ENCODE data around the gene THRSP. TPM values are rescaled to one million over a fixed set of nuclear protein-coding genes. Genes with fewer than 3 reads are reported as not detected.
A peak's percentile ranks its signal among the peaks of the same experiment; 100 is the strongest.
"Not testable (repeated sequence)": the region's sequence is repeated elsewhere in the genome, so short reads cannot be mapped to it uniquely, and the experiment has no call there.

Gene THRSP
- total and polyA plus RNA-seq, 9 donors: 0.18 to 1.1 (median 0.40) TPM; not detected in 6

DNA sequence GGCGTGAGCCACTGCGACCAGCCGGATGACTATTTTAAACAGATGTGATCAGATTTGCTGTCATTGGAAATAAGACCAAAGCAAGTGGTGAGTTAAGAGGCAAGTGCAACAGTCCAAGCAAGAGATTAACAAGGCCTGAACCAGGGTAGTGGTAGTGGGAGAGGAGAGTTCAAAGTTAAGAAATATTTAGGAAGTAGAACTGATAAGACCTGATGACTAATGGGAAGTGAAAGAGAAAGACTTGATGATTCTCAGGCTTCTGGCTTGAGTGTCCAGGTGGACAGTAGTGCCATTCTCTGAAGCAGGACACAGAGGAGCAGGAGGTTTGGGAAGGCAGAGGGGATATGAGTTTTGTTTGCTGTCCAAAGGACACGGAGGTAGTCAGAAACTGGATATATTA lies 8.8 kb downstream of the THRSP start:
- H3K36me3 ChIP-seq: no peaks in the 10 kb centered on the region
- no peak overlapping the region for H3K4me3 ChIP-seq

DNA sequence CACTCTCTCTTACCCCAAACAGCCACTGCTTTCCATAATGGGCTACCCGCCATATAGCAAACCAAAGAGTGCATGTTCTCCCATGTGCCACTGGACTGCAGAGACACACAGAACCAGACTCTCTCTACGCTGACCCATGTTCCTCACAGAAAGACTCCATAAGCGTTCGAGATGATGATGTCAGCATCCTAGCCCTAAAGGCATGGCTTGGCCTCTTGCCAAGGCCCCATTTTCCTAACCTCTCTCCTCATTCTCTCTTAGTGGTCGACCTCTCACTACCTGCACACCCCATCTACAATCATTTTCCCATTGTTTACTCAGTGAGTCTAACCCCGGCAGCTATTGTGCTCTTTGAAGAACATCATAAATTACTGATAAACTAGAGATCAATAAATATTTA lies 11.1 kb downstream of the THRSP start:
- 82 to 91% (median 87%) methylated on average over 6 of the region's 6 CpGs for WGBS, 3 donors
- no peaks in the 10 kb centered on the region for H3K9me3 ChIP-seq

More for the DNA sequence above, 8.8 kb downstream of the THRSP start:
- H3K27me3 ChIP-seq: no peaks in the 10 kb centered on the region
- H3K9me3 ChIP-seq: no peaks in the 10 kb centered on the region
- intact Hi-C loops (cut with DNase I): no loop called here
- no peak for DNase-seq
- 93 to 94% (median 93%) methylated on average over 4 of the region's 4 CpGs for WGBS, 3 donors
- TF ChIP-seq EP300 (IDR thresholded peaks at IDR 0.05): no peak
- TF ChIP-seq, protein P1, sequence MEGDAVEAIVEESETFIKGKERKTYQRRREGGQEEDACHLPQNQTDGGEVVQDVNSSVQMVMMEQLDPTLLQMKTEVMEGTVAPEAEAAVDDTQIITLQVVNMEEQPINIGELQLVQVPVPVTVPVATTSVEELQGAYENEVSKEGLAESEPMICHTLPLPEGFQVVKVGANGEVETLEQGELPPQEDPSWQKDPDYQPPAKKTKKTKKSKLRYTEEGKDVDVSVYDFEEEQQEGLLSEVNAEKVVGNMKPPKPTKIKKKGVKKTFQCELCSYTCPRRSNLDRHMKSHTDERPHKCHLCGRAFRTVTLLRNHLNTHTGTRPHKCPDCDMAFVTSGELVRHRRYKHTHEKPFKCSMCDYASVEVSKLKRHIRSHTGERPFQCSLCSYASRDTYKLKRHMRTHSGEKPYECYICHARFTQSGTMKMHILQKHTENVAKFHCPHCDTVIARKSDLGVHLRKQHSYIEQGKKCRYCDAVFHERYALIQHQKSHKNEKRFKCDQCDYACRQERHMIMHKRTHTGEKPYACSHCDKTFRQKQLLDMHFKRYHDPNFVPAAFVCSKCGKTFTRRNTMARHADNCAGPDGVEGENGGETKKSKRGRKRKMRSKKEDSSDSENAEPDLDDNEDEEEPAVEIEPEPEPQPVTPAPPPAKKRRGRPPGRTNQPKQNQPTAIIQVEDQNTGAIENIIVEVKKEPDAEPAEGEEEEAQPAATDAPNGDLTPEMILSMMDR (IDR thresholded peaks at IDR 0.05): no peak
- TF ChIP-seq POLR2A (IDR thresholded peaks at IDR 0.05): no peak
- H3K4me1 ChIP-seq (ENCODE audit: insufficient read depth): peaks cover 7% of the 10 kb centered on the region
- H3K27ac ChIP-seq: no peak overlapping the region

DNA sequence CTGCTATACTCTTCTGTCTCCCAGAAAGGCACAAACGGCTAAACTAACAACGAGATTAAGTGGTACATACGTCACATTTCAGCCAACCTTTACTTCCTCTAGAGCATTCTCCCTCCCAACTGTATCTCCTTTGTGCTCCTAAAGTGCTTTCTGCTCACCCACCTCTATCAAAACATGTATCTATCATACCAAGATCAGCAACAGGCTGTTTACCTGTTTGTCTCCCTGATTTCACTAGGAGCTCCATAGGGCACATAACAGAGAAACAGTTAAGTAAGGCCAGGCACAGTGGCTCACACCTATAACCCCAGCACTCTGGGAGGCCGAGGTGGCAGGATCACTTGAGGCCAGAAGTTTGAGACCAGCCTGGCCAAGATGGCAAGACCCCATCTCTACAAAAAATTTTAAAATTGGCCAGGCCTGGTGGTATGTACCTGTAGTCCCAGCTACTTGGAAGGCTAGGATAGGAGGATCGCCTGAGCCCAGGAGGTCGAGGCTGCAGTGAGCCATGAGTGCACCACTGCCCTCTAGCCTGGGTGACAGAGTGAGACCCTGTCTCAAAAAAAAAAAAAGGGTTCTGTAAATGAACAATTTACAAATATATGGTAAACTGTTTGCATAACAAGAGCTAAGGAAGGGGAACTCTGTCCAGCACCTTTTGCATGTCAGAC lies 13.2 kb downstream of the THRSP start:
- DNase-seq: no peak
- TF ChIP-seq, protein P1 (IDR thresholded peaks at IDR 0.05): no peak
- no peak for TF ChIP-seq POLR2A (IDR thresholded peaks at IDR 0.05)
- no peak for TF ChIP-seq EP300 (IDR thresholded peaks at IDR 0.05)
- Histone ChIP-seq H3K36me3 (no peaks in the 10 kb centered on the region), H3K4me3 (no peak overlapping the region), H3K9me3 (no peaks in the 10 kb centered on the region), H3K27ac (no peak overlapping the region), H3K27me3 (no peaks in the 10 kb centered on the region), H3K4me1 (ENCODE audit: insufficient read depth) (peaks cover 19% of the 10 kb centered on the region)
- intact Hi-C loops (cut with DNase I): loop anchor here in 1 of 4 donors (5.0 kb wide), 1 partner anchor 250 kb away; no protein-coding TSS in a partner anchor
- WGBS, 3 donors: 82 to 85% (median 83%) methylated on average over 6 of the region's 6 CpGs

More for the DNA sequence above, 11.1 kb downstream of the THRSP start:
- TF ChIP-seq POLR2A (IDR thresholded peaks at IDR 0.05): no peak
- TF ChIP-seq, protein P1 (IDR thresholded peaks at IDR 0.05): no peak
- intact Hi-C loops (cut with DNase I): loop anchor here in 1 of 4 donors (5.0 kb wide), 1 partner anchor 247 kb away; no protein-coding TSS in a partner anchor
- no peak overlapping the region for H3K4me3 ChIP-seq
- no peaks in the 10 kb centered on the region for H3K36me3 ChIP-seq
- no peaks in the 10 kb centered on the region for H3K27me3 ChIP-seq
- DNase-seq: no peak
- peaks cover 16% of the 10 kb centered on the region for H3K4me1 ChIP-seq (ENCODE audit: insufficient read depth)
- no peak overlapping the region for H3K27ac ChIP-seq

DNA sequence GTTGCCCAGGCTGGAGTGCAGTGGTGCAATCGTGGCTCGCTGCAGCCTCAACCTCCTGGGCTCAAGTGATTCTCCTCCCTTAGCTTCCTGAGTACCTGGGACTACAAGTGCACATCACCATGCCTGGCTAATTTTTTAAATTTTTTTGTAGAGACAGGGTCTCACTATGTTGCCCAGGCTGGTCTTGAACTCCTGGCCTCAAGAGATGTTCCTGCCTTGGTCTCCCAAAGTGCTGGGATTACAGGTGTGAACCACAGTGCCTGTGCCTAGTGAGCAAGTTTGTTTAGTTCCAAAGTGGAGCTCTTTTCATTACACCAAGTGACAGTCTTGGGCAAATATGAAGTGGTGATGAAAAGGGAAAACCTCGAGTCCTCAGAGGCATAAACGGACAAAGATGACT lies 13.9 kb downstream of the THRSP start:
- DNase-seq: not testable (repeated sequence)
- intact Hi-C loops (cut with DNase I): loop anchor here in 1 of 4 donors (5.0 kb wide), 1 partner anchor 250 kb away; no protein-coding TSS in a partner anchor

More for the DNA sequence above, 13.9 kb downstream of the THRSP start:
- not testable (repeated sequence) for H3K27ac ChIP-seq, H3K36me3 ChIP-seq, H3K27me3 ChIP-seq, H3K9me3 ChIP-seq
- WGBS, 3 donors: 67 to 76% (median 74%) methylated on average over 4 of the region's 4 CpGs
- peaks cover 19% of the 10 kb centered on the region for H3K4me1 ChIP-seq (ENCODE audit: insufficient read depth)
- H3K4me3 ChIP-seq: peak overlapping the region; percentile 79
